NCI-H2107 treated with DMSO at 0.1 percent for 48 hours (cell line): ENCODE data around the gene NAP1L4.

Experiments used
- DNase-seq: peaks from one replicate; lab custom pipeline; 2025; ENCODE audit not compliant: unreplicated experiment; lab: John Stamatoyannopoulos, UW

NAP1L4 gene

DNA sequence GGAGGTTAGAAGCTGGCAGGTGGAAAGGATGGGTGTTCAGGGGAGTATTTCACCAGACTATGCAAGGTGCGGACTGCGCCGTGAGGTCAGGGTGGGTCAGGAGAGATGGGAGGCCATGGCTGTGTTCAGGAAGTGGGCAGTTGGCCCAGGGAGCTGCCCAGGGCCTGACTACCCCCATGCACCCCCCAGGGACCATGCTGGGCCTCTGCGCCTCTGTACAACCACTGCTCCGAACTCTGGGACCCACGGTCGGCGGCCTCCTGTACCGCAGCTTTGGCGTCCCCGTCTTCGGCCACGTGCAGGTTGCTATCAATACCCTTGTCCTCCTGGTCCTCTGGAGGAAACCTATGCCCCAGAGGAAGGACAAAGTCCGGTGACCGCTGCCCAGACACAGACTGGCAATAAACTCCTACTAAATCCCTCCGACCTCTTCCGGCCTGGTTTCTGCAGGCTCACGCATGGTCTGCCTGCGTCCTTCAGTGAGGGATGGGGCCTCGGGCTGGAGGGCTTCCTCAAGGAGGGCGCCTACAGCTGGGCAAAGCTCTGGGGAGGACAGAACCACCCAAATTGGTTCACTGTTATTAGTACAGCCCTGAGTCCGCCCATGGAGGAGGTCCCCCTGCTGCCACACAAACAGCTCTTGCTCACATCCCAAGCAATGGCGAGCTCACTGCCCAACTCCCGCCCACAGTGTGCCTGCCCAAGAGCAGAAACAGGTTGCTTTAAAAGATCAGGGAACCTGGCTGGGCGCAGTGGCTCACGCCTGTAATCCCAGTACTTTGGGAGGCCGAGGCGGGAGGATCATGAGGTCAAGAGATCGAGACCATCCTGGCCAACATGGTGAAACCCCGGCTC, 67.1 kb downstream of the NAP1L4 start:
- no peak for DNase-seq

DNA sequence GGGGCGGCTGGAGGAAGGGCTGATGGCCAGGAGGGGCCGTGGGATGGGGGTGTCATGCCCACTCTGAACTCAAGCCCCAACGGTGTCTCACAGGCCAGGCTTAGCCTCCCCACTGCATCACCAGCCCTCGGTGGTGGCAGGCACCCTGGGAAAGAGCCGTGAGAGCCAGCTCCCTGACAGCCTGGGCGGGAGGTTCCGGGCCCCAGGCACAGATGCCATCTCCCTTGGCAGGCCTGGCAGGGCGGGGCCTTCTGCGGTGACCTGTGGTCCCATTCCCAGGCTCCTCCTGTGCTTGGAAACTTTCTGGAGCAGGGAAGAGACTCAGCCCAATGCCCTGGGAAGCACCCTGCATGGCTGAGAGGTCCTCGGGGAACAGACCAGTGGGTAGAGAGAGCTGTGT, 67.7 kb downstream of the NAP1L4 start:
- DNase-seq = no peak

GRCh38 chr11:2923446-2924375, 68.4 kb downstream of the NAP1L4 start:
- no peak for DNase-seq

- DNase-seq = no peak
These were observed 69.5 kb downstream of the NAP1L4 start for GRCh38 chr11:2922655-2923054.

GRCh38 chr11:2921742-2922493, 70.2 kb downstream of the NAP1L4 start:
- DNase-seq = no peak

DNA sequence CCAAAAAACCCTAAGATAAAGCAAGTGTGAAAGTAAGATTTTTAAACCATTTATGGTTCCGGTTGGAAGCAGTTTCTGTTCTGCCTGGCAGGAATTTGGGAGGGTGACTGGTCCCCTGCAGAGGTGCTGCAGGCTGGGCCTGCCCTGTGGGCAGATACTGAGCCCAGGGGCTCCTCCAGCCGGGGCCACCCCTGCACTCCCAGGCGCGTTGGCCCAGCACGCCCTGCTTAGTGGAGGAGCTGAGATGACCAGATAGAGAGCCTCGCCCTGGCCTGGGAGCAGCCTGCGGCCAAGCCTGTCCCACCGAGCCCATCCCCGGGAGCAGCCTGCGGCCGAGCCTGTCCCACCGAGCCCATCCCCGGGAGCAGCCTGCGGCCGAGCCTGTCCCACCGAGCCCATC, 70.9 kb downstream of the NAP1L4 start:
- no peak for DNase-seq

DNA sequence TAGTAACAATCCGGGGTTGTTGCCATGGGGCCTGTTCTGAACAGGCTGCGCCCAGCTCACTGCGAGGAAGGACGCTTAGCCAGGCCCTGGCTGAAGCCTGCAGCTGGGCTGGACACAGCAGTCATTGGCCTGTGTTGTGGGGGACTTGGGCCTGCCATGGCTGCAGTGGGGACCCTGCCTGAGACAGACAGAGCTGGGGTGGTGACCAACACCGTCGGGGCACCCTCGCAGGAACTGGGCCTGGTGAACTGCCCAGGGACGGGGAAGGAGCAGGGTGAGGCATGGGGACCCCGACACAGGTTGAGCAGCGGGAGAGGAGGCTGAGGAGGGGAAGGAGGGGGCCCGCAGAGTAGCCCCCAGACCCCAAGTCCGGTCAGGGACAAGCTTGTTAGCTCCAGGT, 71.8 kb downstream of the NAP1L4 start:
- DNase-seq = no peak

GRCh38 chr11:2919837-2920236, 72.3 kb downstream of the NAP1L4 start:
- no peak for DNase-seq

DNA sequence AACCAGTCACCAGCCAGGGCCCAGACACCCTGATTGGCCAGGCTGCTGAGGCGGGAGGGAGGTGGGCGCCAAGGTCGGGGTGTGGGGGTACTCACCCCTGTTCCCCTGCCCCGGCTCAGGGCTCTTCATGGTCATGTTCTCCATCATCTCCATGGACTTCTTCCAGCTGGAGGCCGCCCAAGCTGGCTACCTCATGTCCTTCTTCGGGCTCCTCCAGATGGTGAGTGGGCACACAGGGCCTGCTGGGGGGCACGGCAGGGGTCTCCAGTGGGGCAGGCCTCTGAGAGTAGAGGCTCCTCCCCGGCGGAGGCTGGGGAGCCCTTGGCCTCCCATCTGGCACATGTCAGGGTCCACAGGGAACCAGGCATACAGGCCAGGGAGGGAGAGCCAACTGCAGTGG, 72.9 kb downstream of the NAP1L4 start:
- no peak for DNase-seq

- no peak for DNase-seq
These were observed 74.2 kb downstream of the NAP1L4 start for GRCh38 chr11:2917842-2918490.

DNA sequence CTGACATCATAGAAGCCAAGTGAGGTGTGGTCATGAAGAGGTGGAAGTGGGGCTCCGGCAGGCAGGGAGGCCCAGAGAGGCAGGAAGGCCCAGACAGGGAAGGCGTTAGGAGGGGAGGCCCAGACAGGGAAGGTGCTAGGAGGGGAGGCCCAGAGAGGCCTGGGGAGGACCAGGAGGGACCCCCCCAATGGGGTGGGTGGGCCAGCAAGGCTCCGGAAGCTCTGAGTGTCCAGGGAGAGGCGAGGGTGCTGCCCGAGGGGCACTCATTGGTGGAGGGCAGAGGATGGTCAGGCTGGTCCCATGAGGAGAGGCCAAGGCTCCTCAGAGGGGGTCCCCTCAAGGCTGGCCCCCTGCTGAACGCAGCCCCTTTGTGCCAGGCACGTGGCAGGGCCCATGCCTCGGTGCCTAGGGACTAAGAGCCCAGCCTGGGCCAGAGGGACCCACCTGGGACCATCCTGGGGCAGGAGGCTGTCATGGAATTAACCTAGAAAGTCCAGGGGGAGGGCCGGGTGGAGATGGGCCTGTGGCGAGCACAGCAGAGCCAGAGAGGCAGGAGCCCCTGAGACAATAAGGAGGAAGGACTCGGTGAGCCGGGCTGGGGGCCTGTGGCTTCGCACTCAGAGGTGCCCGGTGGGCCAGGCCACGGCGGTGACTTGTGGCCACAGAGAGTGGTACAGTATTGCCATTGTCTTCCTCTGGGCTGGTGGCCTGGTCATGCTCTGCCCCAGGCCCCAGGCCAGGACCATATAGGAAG, 75.1 kb downstream of the NAP1L4 start:
- no peak for DNase-seq

GRCh38 chr11:2916114-2916891, 75.8 kb downstream of the NAP1L4 start:
- no peak for DNase-seq

DNA sequence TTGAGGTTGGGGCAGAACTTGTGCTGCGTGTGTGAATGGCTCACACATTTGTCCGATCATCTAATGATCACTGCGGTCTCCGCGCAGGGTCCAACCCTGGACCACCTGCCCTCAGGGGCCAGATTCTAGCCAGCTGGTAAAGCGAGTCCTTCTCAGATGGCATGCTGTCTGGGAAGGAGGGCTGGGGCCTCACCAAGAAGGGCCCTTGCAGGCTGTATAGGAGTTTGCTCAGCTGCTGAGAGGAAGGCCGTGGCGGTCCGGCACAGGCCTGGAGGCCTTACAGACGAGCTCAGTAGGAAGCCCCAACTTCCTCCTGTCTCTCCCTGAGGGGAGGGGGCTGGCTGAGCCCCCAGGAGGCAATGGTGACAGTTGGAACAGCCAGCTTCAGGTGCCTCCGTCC, 76.7 kb downstream of the NAP1L4 start:
- no peak for DNase-seq

GRCh38 chr11:2914455-2915195, 77.5 kb downstream of the NAP1L4 start:
- no peak for DNase-seq

- DNase-seq = no peak
These were observed 78.4 kb downstream of the NAP1L4 start for GRCh38 chr11:2913776-2914175.

DNA sequence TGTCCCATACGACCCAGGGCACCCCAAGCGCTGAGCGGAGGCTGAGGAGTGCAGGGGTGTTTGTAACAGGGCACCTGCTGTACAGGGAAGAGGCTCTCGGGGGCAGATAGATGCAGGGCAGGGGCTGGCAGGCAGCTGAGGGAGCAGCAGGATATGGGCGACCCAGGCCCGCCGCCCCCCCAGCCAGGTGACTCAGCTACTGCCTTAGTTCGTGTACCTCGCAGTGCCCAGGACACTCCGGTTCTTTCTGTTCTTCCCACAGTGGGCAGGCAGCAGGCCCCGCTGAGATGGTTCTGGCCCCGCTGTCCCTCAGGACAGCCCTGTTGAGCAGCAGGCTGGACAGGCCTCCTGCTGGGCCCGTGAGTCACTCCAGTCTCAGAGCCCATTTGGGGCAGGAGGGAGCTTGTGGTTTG, 79.1 kb downstream of the NAP1L4 start:
- DNase-seq = no peak

DNA sequence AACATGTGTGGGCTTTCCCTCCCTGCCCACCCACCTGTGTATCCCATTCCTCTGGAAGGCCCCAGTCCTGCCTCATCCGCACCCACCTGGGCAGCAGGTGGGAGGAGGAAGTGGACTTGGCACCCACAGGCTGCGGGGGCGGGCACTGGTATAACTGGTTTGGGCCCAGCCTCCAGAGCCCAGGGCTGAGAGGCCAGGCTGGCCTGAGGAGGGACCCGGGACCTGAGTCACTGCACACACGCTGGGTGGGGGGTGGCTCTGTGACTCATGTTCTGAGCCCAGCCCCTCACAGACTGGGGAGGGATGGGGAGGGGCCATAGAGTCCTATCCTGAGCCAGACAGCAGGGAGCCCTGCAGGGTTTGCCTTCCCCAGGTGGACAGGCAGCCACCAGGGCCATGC, 79.6 kb downstream of the NAP1L4 start:
- DNase-seq = no peak

DNA sequence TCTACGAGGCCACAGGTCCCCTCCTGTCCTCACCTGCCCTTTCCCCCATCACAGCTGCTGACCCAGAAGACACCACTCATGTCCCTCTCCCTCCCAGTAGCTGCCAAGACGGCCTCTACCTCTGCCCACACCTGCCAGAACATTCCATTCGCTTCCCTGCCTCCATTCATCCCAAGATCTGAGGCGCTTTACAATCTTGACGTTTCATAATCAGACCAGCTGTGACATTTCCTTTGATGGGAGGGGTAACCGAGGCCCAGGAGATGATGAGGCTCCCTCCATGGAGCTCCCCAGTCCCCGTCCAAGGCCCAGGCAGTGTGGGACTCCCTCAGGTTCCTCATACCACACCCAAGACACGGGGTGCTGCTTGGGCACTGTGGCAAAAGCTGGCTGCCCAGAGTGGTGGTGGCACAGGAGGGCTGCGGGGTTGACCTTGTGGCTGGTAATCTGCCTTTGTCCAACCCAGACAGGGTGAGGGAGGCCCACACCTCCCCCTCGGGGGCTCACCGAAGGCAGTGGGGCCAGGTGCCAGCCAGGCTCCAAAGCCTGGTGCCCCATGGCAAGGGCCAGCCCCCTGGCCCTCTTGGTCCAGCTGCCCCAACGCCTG, 80.2 kb downstream of the NAP1L4 start:
- DNase-seq = no peak
